Loucy (cell line): Measurements from ENCODE around the gene EPHA2.

Source experiments
- H2AFZ ChIP-seq: fragments of 200-600 bp; sonication (generic); 2 replicates; pipeline ENCODE4 v1.6.0; 2016; ENCODE audit warnings: antibody characterized with exemption, mild to moderate bottlenecking, low read length, moderate library complexity
- H3F3A ChIP-seq: fragments of 200-600 bp; 2 replicates; pipeline ENCODE4 v1.6.0; 2016; ENCODE audit warnings: antibody characterized with exemption, low read depth, mild to moderate bottlenecking
- H3K27me3 ChIP-seq: fragments of 200-600 bp; sonication (generic); 2 replicates; pipeline ENCODE4 v1.6.1; 2014; ENCODE audit warnings: low read length, mild to moderate bottlenecking; ENCODE audit not compliant: insufficient read depth, poor library complexity, severe bottlenecking
- H3K36me3 ChIP-seq: fragments of 200-600 bp; sonication (generic); 2 replicates; pipeline ENCODE4 v1.6.1; 2016; ENCODE audit warnings: low read length; ENCODE audit not compliant: insufficient read depth
- H3K4me1 ChIP-seq: fragments of 200-600 bp; sonication (generic); 2 replicates; pipeline ENCODE4 v1.5.1; 2014; ENCODE audit warnings: low read length, mild to moderate bottlenecking; ENCODE audit not compliant: insufficient read depth, poor library complexity, severe bottlenecking
- H3K4me2 ChIP-seq: fragments of 200-600 bp; sonication (generic); 2 replicates; pipeline ENCODE4 v1.6.0; 2014; ENCODE audit warnings: antibody characterized with exemption, low read length, low read depth, mild to moderate bottlenecking; ENCODE audit not compliant: poor library complexity, severe bottlenecking
- H3K4me3 ChIP-seq: fragments of 200-600 bp; sonication (generic); 2 replicates; pipeline ENCODE4 v1.5.1; 2014; ENCODE audit warnings: low read length, mild to moderate bottlenecking, mixed read lengths; ENCODE audit not compliant: poor library complexity, severe bottlenecking
- H3K79me2 ChIP-seq: fragments of 200-600 bp; sonication (generic); 2 replicates; pipeline ENCODE4 v1.6.1; 2014; ENCODE audit warnings: low read length; ENCODE audit not compliant: insufficient read depth
- H3K9ac ChIP-seq: fragments of 200-600 bp; sonication (generic); 2 replicates; pipeline ENCODE4 v1.6.0; 2014; ENCODE audit warnings: mild to moderate bottlenecking, low read depth, low read length, moderate library complexity; ENCODE audit not compliant: poor library complexity, severe bottlenecking
- H3K9me2 ChIP-seq: fragments of 200-600 bp; sonication (generic); replicated peaks from 2 replicates; pipeline ENCODE4 v1.6.1; 2016; ENCODE audit warnings: low read depth, low read length, mixed read lengths
- H3K9me3 ChIP-seq: fragments of 200-600 bp; sonication (generic); 2 replicates; pipeline ENCODE4 v1.6.1; 2014; ENCODE audit warnings: mild to moderate bottlenecking, antibody characterized with exemption, low read length, low read depth; ENCODE audit not compliant: insufficient read depth
- H4K20me1 ChIP-seq: fragments of 200-600 bp; sonication (generic); 2 replicates; pipeline ENCODE4 v1.6.0; 2014; ENCODE audit warnings: antibody characterized with exemption, low read length, mild to moderate bottlenecking; ENCODE audit not compliant: insufficient read depth, poor library complexity, severe bottlenecking
- EZH2phosphoT487 ChIP-seq: fragments of 200-600 bp; IDR thresholded peaks from 2 replicates; pipeline ENCODE4 v1.6.1; 2018; ENCODE audit warnings: antibody characterized with exemption, mild to moderate bottlenecking, moderate library complexity, borderline replicate concordance
- TF ChIP-seq, protein P1 (sequence below): fragments of 200-600 bp; sonication (generic); conservative IDR thresholded peaks from 2 replicates; pipeline ENCODE4 v1.5.1; 2014; ENCODE audit warnings: mild to moderate bottlenecking, antibody characterized with exemption, low read length

EPHA2 gene

GRCh38 chr1:16114527-16115467 is 41.1 kb downstream of the EPHA2 start:
- H3K4me3 ChIP-seq, result no peak overlapping the region
- no peaks in the 10 kb centered on the region for H4K20me1 ChIP-seq
- H3K79me2 ChIP-seq, result no peaks in the 10 kb centered on the region
- no peak overlapping the region for H2AFZ ChIP-seq
- H3K36me3 ChIP-seq, result no peaks in the 10 kb centered on the region
- no peaks in the 10 kb centered on the region for H3K4me1 ChIP-seq
- H3K4me2 ChIP-seq, result no peak overlapping the region
- H3F3A ChIP-seq, result no peaks in the 10 kb centered on the region
- H3K27me3 ChIP-seq, result no peaks in the 10 kb centered on the region
- H3K9me2 ChIP-seq, result no peaks in the 10 kb centered on the region
- no peak for TF ChIP-seq EZH2phosphoT487
- TF ChIP-seq, protein P1, sequence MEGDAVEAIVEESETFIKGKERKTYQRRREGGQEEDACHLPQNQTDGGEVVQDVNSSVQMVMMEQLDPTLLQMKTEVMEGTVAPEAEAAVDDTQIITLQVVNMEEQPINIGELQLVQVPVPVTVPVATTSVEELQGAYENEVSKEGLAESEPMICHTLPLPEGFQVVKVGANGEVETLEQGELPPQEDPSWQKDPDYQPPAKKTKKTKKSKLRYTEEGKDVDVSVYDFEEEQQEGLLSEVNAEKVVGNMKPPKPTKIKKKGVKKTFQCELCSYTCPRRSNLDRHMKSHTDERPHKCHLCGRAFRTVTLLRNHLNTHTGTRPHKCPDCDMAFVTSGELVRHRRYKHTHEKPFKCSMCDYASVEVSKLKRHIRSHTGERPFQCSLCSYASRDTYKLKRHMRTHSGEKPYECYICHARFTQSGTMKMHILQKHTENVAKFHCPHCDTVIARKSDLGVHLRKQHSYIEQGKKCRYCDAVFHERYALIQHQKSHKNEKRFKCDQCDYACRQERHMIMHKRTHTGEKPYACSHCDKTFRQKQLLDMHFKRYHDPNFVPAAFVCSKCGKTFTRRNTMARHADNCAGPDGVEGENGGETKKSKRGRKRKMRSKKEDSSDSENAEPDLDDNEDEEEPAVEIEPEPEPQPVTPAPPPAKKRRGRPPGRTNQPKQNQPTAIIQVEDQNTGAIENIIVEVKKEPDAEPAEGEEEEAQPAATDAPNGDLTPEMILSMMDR, result no peak
- no peak overlapping the region for H3K9ac ChIP-seq
- no peaks in the 10 kb centered on the region for H3K9me3 ChIP-seq

- Histone ChIP-seq H2AFZ (no peak overlapping the region), H4K20me1 (no peaks in the 10 kb centered on the region), H3K36me3 (no peaks in the 10 kb centered on the region), H3K9me3 (no peaks in the 10 kb centered on the region), H3K9ac (no peak overlapping the region), H3K4me1 (no peaks in the 10 kb centered on the region), H3K4me2 (no peak overlapping the region), H3K27me3 (no peaks in the 10 kb centered on the region), H3F3A (no peaks in the 10 kb centered on the region), H3K9me2 (no peaks in the 10 kb centered on the region), H3K79me2 (no peaks in the 10 kb centered on the region), H3K4me3 (no peak overlapping the region)
- TF ChIP-seq, protein P1, result no peak
- no peak for TF ChIP-seq EZH2phosphoT487
Measured at GRCh38 chr1:16112596-16113555, 43.0 kb downstream of the EPHA2 start.

GRCh38 chr1:16111771-16112595 is 43.9 kb downstream of the EPHA2 start:
- no peaks in the 10 kb centered on the region for H4K20me1 ChIP-seq

More at GRCh38 chr1:16111771-16112595, 43.9 kb downstream of the EPHA2 start:
- Histone ChIP-seq H2AFZ (no peak overlapping the region), H3K9me2 (no peaks in the 10 kb centered on the region), H3K4me3 (no peak overlapping the region), H3K36me3 (no peaks in the 10 kb centered on the region), H3K4me2 (no peak overlapping the region), H3K79me2 (no peaks in the 10 kb centered on the region), H3F3A (no peaks in the 10 kb centered on the region), H3K9ac (no peak overlapping the region), H3K9me3 (no peaks in the 10 kb centered on the region), H3K27me3 (no peaks in the 10 kb centered on the region), H3K4me1 (no peaks in the 10 kb centered on the region)
- TF ChIP-seq EZH2phosphoT487, result no peak
